Hepatocyte (in vitro differentiated cells): ENCODE measurements around the gene TGIF2. TPM values are rescaled to one million over a fixed set of nuclear protein-coding genes. Genes with fewer than 3 reads are reported as not detected.

ENCODE experiments used
- DNase-seq: peaks from one replicate; pipeline ENCODE4 v3.0.0-alpha.2; 2016; ENCODE audit warnings: low spot score
- H2AFZ ChIP-seq: fragments of 200-600 bp; sonication (generic); 2 replicates; pipeline ENCODE4 v1.6.0; 2016; ENCODE audit warnings: antibody characterized with exemption, mild to moderate bottlenecking
- H3K27ac ChIP-seq: fragments of 200-600 bp; sonication (generic); 2 replicates; pipeline ENCODE4 v1.5.1; 2016; ENCODE audit warnings: mild to moderate bottlenecking
- H3K27me3 ChIP-seq: fragments of 200-600 bp; sonication (generic); 2 replicates; pipeline ENCODE4 v1.6.1; 2016
- H3K36me3 ChIP-seq: fragments of 200-600 bp; sonication (generic); replicated peaks from 2 replicates; pipeline ENCODE4 v1.5.1; 2016; ENCODE audit warnings: low read depth; ENCODE audit not compliant: insufficient read depth
- H3K4me1 ChIP-seq: fragments of 200-600 bp; sonication (generic); 2 replicates; pipeline ENCODE4 v1.5.1; 2016; ENCODE audit warnings: mild to moderate bottlenecking, moderate library complexity; ENCODE audit not compliant: insufficient read depth
- H3K4me2 ChIP-seq: fragments of 200-600 bp; sonication (generic); 2 replicates; pipeline ENCODE4 v1.6.0; 2016
- H3K4me3 ChIP-seq: fragments of 200-600 bp; sonication (generic); 2 replicates; pipeline ENCODE4 v1.5.1; 2016; ENCODE audit warnings: mild to moderate bottlenecking
- H3K79me2 ChIP-seq: fragments of 200-600 bp; sonication (generic); 2 replicates; pipeline ENCODE4 v1.6.0; 2017; ENCODE audit warnings: mild to moderate bottlenecking
- H3K9me2 ChIP-seq: fragments of 200-600 bp; sonication (generic); replicated peaks from 2 replicates; pipeline ENCODE4 v1.6.0; 2017; ENCODE audit warnings: mild to moderate bottlenecking; ENCODE audit not compliant: insufficient read depth
- H3K9me3 ChIP-seq: fragments of 200-600 bp; sonication (generic); 2 replicates; pipeline ENCODE4 v1.5.1; 2016; ENCODE audit warnings: low read depth, mild to moderate bottlenecking
- H4K20me1 ChIP-seq: fragments of 200-600 bp; sonication (generic); 2 replicates; pipeline ENCODE4 v1.6.0; 2016; ENCODE audit warnings: mild to moderate bottlenecking; ENCODE audit not compliant: insufficient read depth, poor library complexity, severe bottlenecking
- EZH2 ChIP-seq: fragments of 200-600 bp; sonication (generic); IDR thresholded peaks from 2 replicates; pipeline ENCODE4 v1.6.1; 2016; ENCODE audit warnings: antibody characterized with exemption, mild to moderate bottlenecking, borderline replicate concordance
- EZH2phosphoT487 ChIP-seq: fragments of 200-600 bp; sonication (generic); IDR thresholded peaks from one replicate; pipeline ENCODE4 v1.6.1; 2018; ENCODE audit warnings: antibody characterized with exemption, mild to moderate bottlenecking, low read depth, moderate library complexity; ENCODE audit not compliant: unreplicated experiment, severe bottlenecking
- WGBS: methylation state at CpG from one replicate; pipeline ENCODE4 v1.1.6; 2016; ENCODE audit warnings: low lambda C conversion rate; ENCODE audit errors: missing lambda C conversion rate; 5-methylcytosine and 5-hydroxymethylcytosine counted together
- polyA plus RNA-seq: library from polyadenylated mRNA; unstranded; fragments of >200 nt; fragmentation: Nextera tagmentation; extraction: Ambion mirVana; gene quantifications from 2 replicates; pipeline ENCODE4 v1.2.1, GENCODE V29; 2016
- total RNA-seq: library from RNA; depleted of rRNA; stranded (reverse); fragments of >200 nt; gene quantifications from 2 replicates; pipeline ENCODE4 v1.2.3, GENCODE V29; 2014
- TF ChIP-seq, protein P1 (sequence below): fragments of 200-600 bp; sonication (generic); IDR thresholded peaks from 2 replicates; pipeline ENCODE4 v1.5.1; 2016; ENCODE audit warnings: antibody characterized with exemption, mild to moderate bottlenecking; ENCODE audit not compliant: poor library complexity

The TGIF2 gene
- total and polyA plus RNA-seq, 2 experiments from 2014 or later = 30.6 to 38.5 TPM

GRCh38 chr20:36582322-36582721 lies 8.9 kb downstream of the TGIF2 start:
- TF ChIP-seq, protein P1, sequence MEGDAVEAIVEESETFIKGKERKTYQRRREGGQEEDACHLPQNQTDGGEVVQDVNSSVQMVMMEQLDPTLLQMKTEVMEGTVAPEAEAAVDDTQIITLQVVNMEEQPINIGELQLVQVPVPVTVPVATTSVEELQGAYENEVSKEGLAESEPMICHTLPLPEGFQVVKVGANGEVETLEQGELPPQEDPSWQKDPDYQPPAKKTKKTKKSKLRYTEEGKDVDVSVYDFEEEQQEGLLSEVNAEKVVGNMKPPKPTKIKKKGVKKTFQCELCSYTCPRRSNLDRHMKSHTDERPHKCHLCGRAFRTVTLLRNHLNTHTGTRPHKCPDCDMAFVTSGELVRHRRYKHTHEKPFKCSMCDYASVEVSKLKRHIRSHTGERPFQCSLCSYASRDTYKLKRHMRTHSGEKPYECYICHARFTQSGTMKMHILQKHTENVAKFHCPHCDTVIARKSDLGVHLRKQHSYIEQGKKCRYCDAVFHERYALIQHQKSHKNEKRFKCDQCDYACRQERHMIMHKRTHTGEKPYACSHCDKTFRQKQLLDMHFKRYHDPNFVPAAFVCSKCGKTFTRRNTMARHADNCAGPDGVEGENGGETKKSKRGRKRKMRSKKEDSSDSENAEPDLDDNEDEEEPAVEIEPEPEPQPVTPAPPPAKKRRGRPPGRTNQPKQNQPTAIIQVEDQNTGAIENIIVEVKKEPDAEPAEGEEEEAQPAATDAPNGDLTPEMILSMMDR = no peak
- no peak for TF ChIP-seq EZH2
- no peak for TF ChIP-seq EZH2phosphoT487
- Histone ChIP-seq H3K4me3 (no peak overlapping the region), H3K27me3 (no peaks in the 10 kb centered on the region), H3K4me1 (no peaks in the 10 kb centered on the region), H3K9me2 (no peaks in the 10 kb centered on the region), H3K27ac (no peak overlapping the region), H2AFZ (no peak overlapping the region), H3K9me3 (no peaks in the 10 kb centered on the region), H3K4me2 (no peak overlapping the region), H3K36me3 (no peaks in the 10 kb centered on the region), H4K20me1 (peaks cover 17% of the 10 kb centered on the region), H3K79me2 (peaks cover 46% of the 10 kb centered on the region)
- WGBS = 93% methylated on average over 4 of the region's 4 CpGs
- DNase-seq = no peak

GRCh38 chr20:36582821-36583220 lies 9.4 kb downstream of the TGIF2 start:
- Histone ChIP-seq H3K27ac (no peak overlapping the region), H4K20me1 (peaks cover 13% of the 10 kb centered on the region), H3K27me3 (no peaks in the 10 kb centered on the region), H3K79me2 (peaks cover 41% of the 10 kb centered on the region), H3K36me3 (no peaks in the 10 kb centered on the region), H2AFZ (no peak overlapping the region), H3K4me2 (no peak overlapping the region), H3K9me3 (no peaks in the 10 kb centered on the region), H3K4me3 (no peak overlapping the region), H3K9me2 (no peaks in the 10 kb centered on the region), H3K4me1 (no peaks in the 10 kb centered on the region)
- WGBS = 97% methylated on average over 4 of the region's 4 CpGs
- no peak for DNase-seq
- TF ChIP-seq, protein P1 = no peak
- TF ChIP-seq EZH2 = no peak
- TF ChIP-seq EZH2phosphoT487 = no peak

GRCh38 chr20:36584018-36584481 lies 10.7 kb downstream of the TGIF2 start:
- no peaks in the 10 kb centered on the region for H3K36me3 ChIP-seq
- WGBS = 90% methylated on average over 2 of the region's 2 CpGs

More at GRCh38 chr20:36584018-36584481, 10.7 kb downstream of the TGIF2 start:
- Histone ChIP-seq H3K27me3 (no peaks in the 10 kb centered on the region), H3K27ac (no peak overlapping the region), H2AFZ (no peak overlapping the region), H3K4me1 (no peaks in the 10 kb centered on the region), H3K9me3 (no peaks in the 10 kb centered on the region), H3K4me3 (no peak overlapping the region), H3K79me2 (peaks cover 29% of the 10 kb centered on the region), H4K20me1 (peaks cover 5% of the 10 kb centered on the region), H3K9me2 (no peaks in the 10 kb centered on the region), H3K4me2 (no peak overlapping the region)
- TF ChIP-seq, protein P1 = no peak
- TF ChIP-seq EZH2phosphoT487 (no peak), EZH2 (no peak)
- no peak for DNase-seq
